ENCODE data around the gene MAPK1. TPM values are rescaled to one million over a fixed set of nuclear protein-coding genes. Genes with fewer than 3 reads are reported as not detected.

The MAPK1 gene
- total RNA-seq, 2 experiments from 2014 or later: 39.4 to 44.0 TPM

- no peak for ATAC-seq (ENCODE audit: poor library complexity)
- no peak overlapping the region for H3K4me3 Mint-ChIP-seq
- H3K36me3 Mint-ChIP-seq (ENCODE audit: low read depth): peaks cover 49% of the 10 kb centered on the region
Observed at GRCh38 chr22:21779444-21779843, 88.0 kb downstream of the MAPK1 start.

GRCh38 chr22:21778705-21779363, 88.6 kb downstream of the MAPK1 start:
- Histone ChIP-seq H3K27me3 (ENCODE audit: control insufficient read depth in 1 of 2, insufficient read depth in 2 of 2, low read length in 2 of 2) (no peaks in the 10 kb centered on the region), H3K27ac (ENCODE audit: low read depth in 1 of 2, low read length in 2 of 2) (no peak overlapping the region), H3K4me1 (ENCODE audit: insufficient read depth, low read length) (no peaks in the 10 kb centered on the region), H3K4me3 (ENCODE audit: low read length) (no peak overlapping the region), H3K36me3 (ENCODE audit: insufficient read depth, low read length) (peaks cover 32% of the 10 kb centered on the region), H3K9me3 (ENCODE audit: control insufficient read depth in 1 of 2, insufficient read depth in 1 of 2, low read length in 2 of 2) (no peaks in the 10 kb centered on the region)
- Mint-ChIP-seq H3K27ac (no peak overlapping the region), H3K36me3 (ENCODE audit: low read depth) (peaks cover 51% of the 10 kb centered on the region), H3K4me1 (ENCODE audit: low read depth) (no peaks in the 10 kb centered on the region), H3K4me3 (no peak overlapping the region), H3K9me3 (no peaks in the 10 kb centered on the region), H3K27me3 (no peaks in the 10 kb centered on the region)
- no peak for DNase-seq
- POLR2A ChIA-PET: no interaction called here
- intact Hi-C loops (cut with DNase I, micrococcal nuclease): no loop called here
- CTCF ChIA-PET: no interaction called here
- no peak for ATAC-seq (ENCODE audit: poor library complexity)
- TF ChIP-seq CTCF (IDR thresholded peaks at IDR 0.05): no peak

More at GRCh38 chr22:21779444-21779843, 88.0 kb downstream of the MAPK1 start:
- CTCF ChIA-PET: interaction anchor here (0.9 kb wide), 1 partner anchor 173 kb away, joined by 3 read pairs; the partner anchor contains the start of gene PPM1F
- no peak for DNase-seq
- TF ChIP-seq CTCF (IDR thresholded peaks at IDR 0.05): no peak
- intact Hi-C loops (cut with DNase I, micrococcal nuclease): no loop called here
- Mint-ChIP-seq H3K4me1 (ENCODE audit: low read depth) (no peaks in the 10 kb centered on the region), H3K27me3 (no peaks in the 10 kb centered on the region), H3K9me3 (no peaks in the 10 kb centered on the region), H3K27ac (no peak overlapping the region)
- peaks cover 32% of the 10 kb centered on the region for H3K36me3 ChIP-seq (ENCODE audit: insufficient read depth, low read length)
- H3K27ac ChIP-seq (ENCODE audit: low read depth in 1 of 2, low read length in 2 of 2): no peak overlapping the region
- H3K9me3 ChIP-seq (ENCODE audit: control insufficient read depth in 1 of 2, insufficient read depth in 1 of 2, low read length in 2 of 2): no peaks in the 10 kb centered on the region
- H3K27me3 ChIP-seq (ENCODE audit: control insufficient read depth in 1 of 2, insufficient read depth in 2 of 2, low read length in 2 of 2): no peaks in the 10 kb centered on the region
- POLR2A ChIA-PET: no interaction called here
- no peaks in the 10 kb centered on the region for H3K4me1 ChIP-seq (ENCODE audit: insufficient read depth, low read length)
- no peak overlapping the region for H3K4me3 ChIP-seq (ENCODE audit: low read length)

GRCh38 chr22:21771631-21771976, 95.8 kb downstream of the MAPK1 start:
- Mint-ChIP-seq H3K27me3 (no peaks in the 10 kb centered on the region), H3K4me1 (ENCODE audit: low read depth) (peaks cover 18% of the 10 kb centered on the region), H3K27ac (no peak overlapping the region), H3K4me3 (no peak overlapping the region), H3K36me3 (ENCODE audit: low read depth) (peaks cover 87% of the 10 kb centered on the region), H3K9me3 (no peaks in the 10 kb centered on the region)
- Histone ChIP-seq H3K27ac (ENCODE audit: low read depth in 1 of 2, low read length in 2 of 2) (no peak overlapping the region), H3K27me3 (ENCODE audit: control insufficient read depth in 1 of 2, insufficient read depth in 2 of 2, low read length in 2 of 2) (no peaks in the 10 kb centered on the region), H3K4me1 (ENCODE audit: insufficient read depth, low read length) (peaks cover 20% of the 10 kb centered on the region), H3K4me3 (ENCODE audit: low read length) (no peak overlapping the region), H3K36me3 (ENCODE audit: insufficient read depth, low read length) (peaks cover 63% of the 10 kb centered on the region), H3K9me3 (ENCODE audit: control insufficient read depth in 1 of 2, insufficient read depth in 1 of 2, low read length in 2 of 2) (no peaks in the 10 kb centered on the region)
- POLR2A ChIA-PET: no interaction called here
- DNase-seq (no peak), ATAC-seq (ENCODE audit: poor library complexity) (no peak)
- no peak for TF ChIP-seq CTCF (IDR thresholded peaks at IDR 0.05)
- intact Hi-C loops (cut with DNase I, micrococcal nuclease): no loop called here
- CTCF ChIA-PET: no interaction called here
